ENCODE measurements around the gene CACNA1D. TPM values are rescaled to one million over a fixed set of nuclear protein-coding genes. Genes with fewer than 3 reads are reported as not detected.

CACNA1D gene
- total and polyA plus RNA-seq, 2 donors (not counting 1 experiment from before 2014, with no cell fraction given) = 0.17 to 0.37 TPM

- Histone ChIP-seq H3K9ac (ENCODE audit: insufficient read depth, low read length) (no peak overlapping the region), H2AFZ (ENCODE audit: low read length) (no peak overlapping the region), H3K27me3 (ENCODE audit: control insufficient read depth, insufficient read depth, low read length) (no peaks in the 10 kb centered on the region), H3K36me3 (ENCODE audit: control insufficient read depth, insufficient read depth, low read length) (no peaks in the 10 kb centered on the region), H4K20me1 (ENCODE audit: control insufficient read depth, extremely low read depth, insufficient read depth, low read length) (no peaks in the 10 kb centered on the region), H3K79me2 (ENCODE audit: control insufficient read depth, insufficient read depth, low read length) (no peaks in the 10 kb centered on the region), H3K9me3 (ENCODE audit: control insufficient read depth, insufficient read depth, low read depth, low read length) (no peaks in the 10 kb centered on the region), H3K4me1 (ENCODE audit: control insufficient read depth, extremely low read depth, insufficient read depth, low read length) (no peaks in the 10 kb centered on the region), H3K4me3 (replicated peaks in 1 of 4; ENCODE audit: control extremely low read depth in 1 of 4, insufficient read depth in 1 of 4, low read depth in 3 of 4, low read length in 4 of 4) (no peak overlapping the region), H3K27ac (ENCODE audit: insufficient read depth, low read length) (no peak overlapping the region), H3K4me2 (ENCODE audit: extremely low read depth, insufficient read depth, low read length) (no peak overlapping the region)
- no peak for DNase-seq (ENCODE audit: low read depth in 2 of 2)
- TF ChIP-seq, protein P1, sequence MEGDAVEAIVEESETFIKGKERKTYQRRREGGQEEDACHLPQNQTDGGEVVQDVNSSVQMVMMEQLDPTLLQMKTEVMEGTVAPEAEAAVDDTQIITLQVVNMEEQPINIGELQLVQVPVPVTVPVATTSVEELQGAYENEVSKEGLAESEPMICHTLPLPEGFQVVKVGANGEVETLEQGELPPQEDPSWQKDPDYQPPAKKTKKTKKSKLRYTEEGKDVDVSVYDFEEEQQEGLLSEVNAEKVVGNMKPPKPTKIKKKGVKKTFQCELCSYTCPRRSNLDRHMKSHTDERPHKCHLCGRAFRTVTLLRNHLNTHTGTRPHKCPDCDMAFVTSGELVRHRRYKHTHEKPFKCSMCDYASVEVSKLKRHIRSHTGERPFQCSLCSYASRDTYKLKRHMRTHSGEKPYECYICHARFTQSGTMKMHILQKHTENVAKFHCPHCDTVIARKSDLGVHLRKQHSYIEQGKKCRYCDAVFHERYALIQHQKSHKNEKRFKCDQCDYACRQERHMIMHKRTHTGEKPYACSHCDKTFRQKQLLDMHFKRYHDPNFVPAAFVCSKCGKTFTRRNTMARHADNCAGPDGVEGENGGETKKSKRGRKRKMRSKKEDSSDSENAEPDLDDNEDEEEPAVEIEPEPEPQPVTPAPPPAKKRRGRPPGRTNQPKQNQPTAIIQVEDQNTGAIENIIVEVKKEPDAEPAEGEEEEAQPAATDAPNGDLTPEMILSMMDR (conservative IDR thresholded peaks at IDR 0.05 in 1 of 2, IDR thresholded peaks at IDR 0.05 in 1 of 2; ENCODE audit: low read depth in 1 of 2, low read length in 2 of 2) = no peak
- TF ChIP-seq EZH2 (IDR thresholded peaks at IDR 0.05; ENCODE audit: low read length, missing control alignments) = no peak
These were observed 199.0 kb downstream of the CACNA1D start for GRCh38 chr3:53693451-53693850.

- Histone ChIP-seq H3K4me1 (ENCODE audit: control insufficient read depth, extremely low read depth, insufficient read depth, low read length) (no peaks in the 10 kb centered on the region), H3K79me2 (ENCODE audit: control insufficient read depth, insufficient read depth, low read length) (no peaks in the 10 kb centered on the region), H3K4me2 (ENCODE audit: extremely low read depth, insufficient read depth, low read length) (no peak overlapping the region), H4K20me1 (ENCODE audit: control insufficient read depth, extremely low read depth, insufficient read depth, low read length) (no peaks in the 10 kb centered on the region), H3K4me3 (replicated peaks in 1 of 4; ENCODE audit: control extremely low read depth in 1 of 4, insufficient read depth in 1 of 4, low read depth in 3 of 4, low read length in 4 of 4) (no peak overlapping the region), H3K9me3 (ENCODE audit: control insufficient read depth, insufficient read depth, low read depth, low read length) (no peaks in the 10 kb centered on the region), H3K27ac (ENCODE audit: insufficient read depth, low read length) (no peak overlapping the region), H3K9ac (ENCODE audit: insufficient read depth, low read length) (no peak overlapping the region), H3K36me3 (ENCODE audit: control insufficient read depth, insufficient read depth, low read length) (no peaks in the 10 kb centered on the region), H2AFZ (ENCODE audit: low read length) (no peak overlapping the region), H3K27me3 (ENCODE audit: control insufficient read depth, insufficient read depth, low read length) (no peaks in the 10 kb centered on the region)
- no peak for TF ChIP-seq EZH2 (IDR thresholded peaks at IDR 0.05; ENCODE audit: low read length, missing control alignments)
- TF ChIP-seq, protein P1 (conservative IDR thresholded peaks at IDR 0.05 in 1 of 2, IDR thresholded peaks at IDR 0.05 in 1 of 2; ENCODE audit: low read depth in 1 of 2, low read length in 2 of 2) = no peak
- DNase-seq (ENCODE audit: low read depth in 2 of 2) = no peak
These were observed 199.6 kb downstream of the CACNA1D start for GRCh38 chr3:53694046-53694445.

DNA sequence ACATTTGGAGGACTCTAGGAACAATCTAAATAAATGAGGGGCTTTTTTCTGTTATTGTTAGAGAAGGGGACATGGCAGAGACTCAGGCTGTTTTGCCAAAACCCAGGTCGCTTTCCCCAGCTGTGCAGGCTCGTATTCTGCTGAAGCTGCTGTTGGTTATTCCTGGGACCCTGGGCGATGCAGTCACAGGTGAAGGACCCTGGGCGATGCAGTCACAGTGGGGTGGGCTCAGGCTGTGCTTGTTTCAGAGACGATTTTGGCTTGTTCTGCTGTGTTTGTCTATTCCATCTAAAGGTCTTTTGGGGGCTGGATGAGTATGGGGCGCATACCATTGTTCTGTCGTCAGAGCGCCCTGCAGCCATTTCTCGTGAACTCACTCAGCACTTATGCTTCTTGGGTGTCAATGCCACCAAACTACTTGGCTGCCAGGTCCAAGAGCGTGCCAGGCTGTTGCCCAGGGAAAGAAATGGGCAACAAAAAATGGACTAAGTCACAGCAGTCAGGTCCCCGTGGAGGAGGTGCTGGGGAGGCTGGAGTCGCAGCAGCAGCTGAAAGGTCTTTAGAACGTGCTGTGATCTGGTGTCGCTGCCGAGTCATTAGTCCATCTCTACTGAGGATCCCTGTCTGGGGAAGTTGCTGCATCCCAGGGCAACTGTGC, 200.4 kb downstream of the CACNA1D start:
- H4K20me1 ChIP-seq (ENCODE audit: control insufficient read depth, extremely low read depth, insufficient read depth, low read length) = no peaks in the 10 kb centered on the region
- no peaks in the 10 kb centered on the region for H3K27me3 ChIP-seq (ENCODE audit: control insufficient read depth, insufficient read depth, low read length)
- no peak overlapping the region for H3K4me3 ChIP-seq (replicated peaks in 1 of 4; ENCODE audit: control extremely low read depth in 1 of 4, insufficient read depth in 1 of 4, low read depth in 3 of 4, low read length in 4 of 4)
- H3K4me2 ChIP-seq (ENCODE audit: extremely low read depth, insufficient read depth, low read length) = no peak overlapping the region
- no peak overlapping the region for H3K27ac ChIP-seq (ENCODE audit: insufficient read depth, low read length)
- no peaks in the 10 kb centered on the region for H3K4me1 ChIP-seq (ENCODE audit: control insufficient read depth, extremely low read depth, insufficient read depth, low read length)
- TF ChIP-seq EZH2 (IDR thresholded peaks at IDR 0.05; ENCODE audit: low read length, missing control alignments) = no peak
- TF ChIP-seq, protein P1 (conservative IDR thresholded peaks at IDR 0.05 in 1 of 2, IDR thresholded peaks at IDR 0.05 in 1 of 2; ENCODE audit: low read depth in 1 of 2, low read length in 2 of 2) = no peak
- H3K36me3 ChIP-seq (ENCODE audit: control insufficient read depth, insufficient read depth, low read length) = no peaks in the 10 kb centered on the region
- no peak for DNase-seq (ENCODE audit: low read depth in 2 of 2)
- H3K9me3 ChIP-seq (ENCODE audit: control insufficient read depth, insufficient read depth, low read depth, low read length) = no peaks in the 10 kb centered on the region
- no peak overlapping the region for H3K9ac ChIP-seq (ENCODE audit: insufficient read depth, low read length)
- no peaks in the 10 kb centered on the region for H3K79me2 ChIP-seq (ENCODE audit: control insufficient read depth, insufficient read depth, low read length)
- H2AFZ ChIP-seq (ENCODE audit: low read length) = no peak overlapping the region
